Cardiac muscle cell (in vitro differentiated cells and primary cell): ENCODE measurements around the gene CCN6. TPM values are rescaled to one million over a fixed set of nuclear protein-coding genes. Genes with fewer than 3 reads are reported as not detected.

Source experiments
- DNase-seq, 2 donors: peaks; one replicate each; pipeline versions ENCODE4 v3.0.0 to v3.0.0-alpha.2; 2010 to 2017; ENCODE audit warnings: low read depth in 1 of 2, low spot score in 1 of 2
- H3K27ac ChIP-seq: fragments of 200-600 bp; sonication (generic); 2 replicates; pipeline ENCODE4 v1.5.1; 2016
- H3K27me3 ChIP-seq: fragments of 200-600 bp; sonication (generic); 2 replicates; pipeline ENCODE4 v1.6.0; 2016; ENCODE audit warnings: control low read depth
- H3K36me3 ChIP-seq: fragments of 200-600 bp; sonication (generic); 2 replicates; pipeline ENCODE4 v1.5.1; 2016; ENCODE audit warnings: control low read depth
- H3K4me1 ChIP-seq: fragments of 200-600 bp; sonication (generic); 2 replicates; pipeline ENCODE4 v1.8.1; 2017; ENCODE audit warnings: low read depth, mild to moderate bottlenecking, mixed run types
- H3K4me3 ChIP-seq: fragments of 200-600 bp; sonication (generic); 2 replicates; pipeline ENCODE4 v1.5.1; 2016; ENCODE audit warnings: mild to moderate bottlenecking
- H3K9me3 ChIP-seq: fragments of 200-600 bp; sonication (generic); 2 replicates; pipeline ENCODE4 v1.5.1; 2017; ENCODE audit warnings: low read depth, mild to moderate bottlenecking, control low read depth
- polyA plus RNA-seq: library from polyadenylated mRNA; unstranded; fragments of >200 nt; fragmentation: Nextera tagmentation; extraction: Ambion mirVana; gene quantifications from 2 replicates; pipeline ENCODE4 v1.2.1, GENCODE V29; 2016
- total RNA-seq: library from RNA; depleted of rRNA; stranded (reverse); fragments of >200 nt; gene quantifications from 2 replicates; pipeline ENCODE4 v1.2.3, GENCODE V29; 2016
- TF ChIP-seq, protein P1 (sequence below): IDR thresholded peaks from 2 replicates; pipeline ENCODE4 v1.5.1; 2012; ENCODE audit warnings: low read depth, mild to moderate bottlenecking, low read length

The CCN6 gene
- total and polyA plus RNA-seq, 2 experiments from 2014 or later, result 0.11 TPM; not detected in 1

GRCh38 chr6:112008482-112008881 is 45.4 kb upstream of the CCN6 start:
- H3K9me3 ChIP-seq, result no peaks in the 10 kb centered on the region
- H3K4me3 ChIP-seq, result no peak overlapping the region
- TF ChIP-seq, protein P1, sequence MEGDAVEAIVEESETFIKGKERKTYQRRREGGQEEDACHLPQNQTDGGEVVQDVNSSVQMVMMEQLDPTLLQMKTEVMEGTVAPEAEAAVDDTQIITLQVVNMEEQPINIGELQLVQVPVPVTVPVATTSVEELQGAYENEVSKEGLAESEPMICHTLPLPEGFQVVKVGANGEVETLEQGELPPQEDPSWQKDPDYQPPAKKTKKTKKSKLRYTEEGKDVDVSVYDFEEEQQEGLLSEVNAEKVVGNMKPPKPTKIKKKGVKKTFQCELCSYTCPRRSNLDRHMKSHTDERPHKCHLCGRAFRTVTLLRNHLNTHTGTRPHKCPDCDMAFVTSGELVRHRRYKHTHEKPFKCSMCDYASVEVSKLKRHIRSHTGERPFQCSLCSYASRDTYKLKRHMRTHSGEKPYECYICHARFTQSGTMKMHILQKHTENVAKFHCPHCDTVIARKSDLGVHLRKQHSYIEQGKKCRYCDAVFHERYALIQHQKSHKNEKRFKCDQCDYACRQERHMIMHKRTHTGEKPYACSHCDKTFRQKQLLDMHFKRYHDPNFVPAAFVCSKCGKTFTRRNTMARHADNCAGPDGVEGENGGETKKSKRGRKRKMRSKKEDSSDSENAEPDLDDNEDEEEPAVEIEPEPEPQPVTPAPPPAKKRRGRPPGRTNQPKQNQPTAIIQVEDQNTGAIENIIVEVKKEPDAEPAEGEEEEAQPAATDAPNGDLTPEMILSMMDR, result no peak
- H3K36me3 ChIP-seq, result no peaks in the 10 kb centered on the region
- no peaks in the 10 kb centered on the region for H3K4me1 ChIP-seq
- DNase-seq, result no peak
- no peaks in the 10 kb centered on the region for H3K27me3 ChIP-seq
- no peak overlapping the region for H3K27ac ChIP-seq

DNA sequence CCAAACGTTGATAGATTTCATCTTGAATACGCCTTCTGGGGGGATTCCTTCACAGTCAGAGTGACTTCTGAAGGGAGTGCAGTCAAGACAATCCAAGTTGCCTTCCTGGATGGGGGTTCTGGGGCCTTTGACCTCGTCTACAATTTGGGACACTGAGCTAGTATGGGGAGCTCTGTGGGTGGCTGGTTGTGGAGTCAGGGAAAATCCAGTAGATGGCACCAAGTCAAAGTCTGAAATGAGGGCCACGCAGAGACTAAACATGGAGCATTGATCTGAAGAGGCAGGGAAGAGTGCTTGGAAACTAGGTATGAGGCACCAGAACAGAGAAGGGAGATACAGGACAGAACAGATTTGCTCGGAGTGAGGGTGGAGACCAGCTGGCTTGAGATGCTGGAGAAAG is 43.6 kb upstream of the CCN6 start:
- Histone ChIP-seq H3K4me3 (no peak overlapping the region), H3K27me3 (no peaks in the 10 kb centered on the region), H3K4me1 (no peaks in the 10 kb centered on the region), H3K36me3 (no peaks in the 10 kb centered on the region), H3K27ac (no peak overlapping the region), H3K9me3 (no peaks in the 10 kb centered on the region)
- DNase-seq, result no peak
- TF ChIP-seq, protein P1, result peak; percentile 10

DNA sequence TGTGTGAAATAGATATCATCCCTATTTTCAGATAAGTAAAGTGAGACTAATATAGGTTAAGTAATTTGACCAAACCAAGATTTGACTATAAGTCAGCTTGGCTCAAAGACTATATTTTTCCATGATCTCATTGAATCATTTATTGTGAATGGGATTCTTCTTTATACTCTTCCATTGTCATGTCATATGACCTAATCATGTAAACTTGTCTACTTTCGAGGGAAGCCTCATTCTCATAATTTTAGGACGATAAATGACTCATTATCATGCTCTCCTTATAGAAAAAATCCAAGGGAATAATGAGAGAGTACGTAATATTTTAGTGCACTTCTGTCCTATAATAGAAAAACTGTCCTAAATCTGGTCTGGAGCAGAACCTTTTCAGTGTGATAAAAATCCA is 40.9 kb upstream of the CCN6 start:
- no peak for DNase-seq
- no peaks in the 10 kb centered on the region for H3K9me3 ChIP-seq

DNA sequence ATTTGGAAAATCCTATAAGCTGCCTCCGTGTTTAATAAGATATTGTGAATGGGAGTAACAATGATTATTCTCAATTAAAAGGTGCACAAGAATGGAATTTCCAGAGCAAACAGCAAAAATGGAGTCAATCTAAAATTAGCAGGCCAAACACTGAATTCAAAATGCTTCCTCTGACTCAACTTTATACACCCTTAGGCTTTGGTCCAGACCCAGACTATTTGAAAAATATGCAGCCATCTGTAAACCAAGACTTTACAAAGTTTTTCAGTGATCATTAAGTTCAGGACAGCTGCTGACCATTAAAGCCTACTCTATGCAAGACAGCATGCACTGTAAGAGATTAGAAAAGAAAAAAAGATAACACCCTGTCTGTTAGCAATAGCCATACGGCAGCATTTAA is 39.4 kb upstream of the CCN6 start:
- DNase-seq, result peak in 1 of 2 donors; percentile 71
- H3K4me1 ChIP-seq, result no peaks in the 10 kb centered on the region
- H3K4me3 ChIP-seq, result no peak overlapping the region
- H3K36me3 ChIP-seq, result no peaks in the 10 kb centered on the region
- no peaks in the 10 kb centered on the region for H3K27me3 ChIP-seq
- no peak overlapping the region for H3K27ac ChIP-seq
- TF ChIP-seq, protein P1, result no peak
- no peaks in the 10 kb centered on the region for H3K9me3 ChIP-seq

More for the DNA sequence above, 40.9 kb upstream of the CCN6 start:
- TF ChIP-seq, protein P1, result no peak
- H3K36me3 ChIP-seq, result no peaks in the 10 kb centered on the region
- H3K27me3 ChIP-seq, result no peaks in the 10 kb centered on the region
- no peaks in the 10 kb centered on the region for H3K4me1 ChIP-seq
- no peak overlapping the region for H3K4me3 ChIP-seq
- H3K27ac ChIP-seq, result no peak overlapping the region

- H3K27me3 ChIP-seq, result no peaks in the 10 kb centered on the region
- H3K27ac ChIP-seq, result no peak overlapping the region
- no peaks in the 10 kb centered on the region for H3K9me3 ChIP-seq
- no peaks in the 10 kb centered on the region for H3K4me1 ChIP-seq
- TF ChIP-seq, protein P1, result no peak
- no peak for DNase-seq
- no peak overlapping the region for H3K4me3 ChIP-seq
- H3K36me3 ChIP-seq, result no peaks in the 10 kb centered on the region
Observed at GRCh38 chr6:112015725-112016124, 38.2 kb upstream of the CCN6 start.

DNA sequence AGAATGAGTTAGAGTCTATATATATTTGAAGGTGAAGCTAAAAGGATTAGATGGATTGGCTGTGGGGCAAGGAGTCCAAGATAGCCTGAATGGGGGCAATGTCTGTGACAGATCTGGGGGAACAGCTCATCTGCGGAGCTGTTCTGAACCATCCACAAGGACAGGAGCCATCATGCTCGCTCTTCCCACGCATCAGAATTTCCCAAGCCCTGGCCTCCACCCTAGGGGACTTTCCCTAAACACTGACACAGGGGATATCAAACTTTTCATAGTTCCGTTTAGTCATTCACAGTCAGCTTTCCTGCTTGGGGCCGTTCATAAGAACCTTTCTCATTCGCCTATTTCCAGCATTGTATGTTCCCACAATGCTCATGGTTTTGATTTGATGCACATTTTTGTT is 37.6 kb upstream of the CCN6 start:
- Histone ChIP-seq H3K4me1 (no peaks in the 10 kb centered on the region), H3K9me3 (no peaks in the 10 kb centered on the region), H3K4me3 (no peak overlapping the region), H3K27me3 (no peaks in the 10 kb centered on the region), H3K36me3 (no peaks in the 10 kb centered on the region), H3K27ac (no peak overlapping the region)
- DNase-seq, result peak in 1 of 2 donors; percentile 63
- TF ChIP-seq, protein P1, result no peak
